Embryonic facial prominence (tissue), 1 donor: ENCODE measurements around the gene PSMB1.
"Not testable (repeated sequence)": the region's sequence is repeated elsewhere in the genome, so short reads cannot be mapped to it uniquely, and the experiment has no call there.

ENCODE experiments used
- DNase-seq: peaks from one replicate; pipeline ENCODE4 v3.0.0-alpha.2; 2016; ENCODE audit errors: extremely low spot score

Gene PSMB1

DNA sequence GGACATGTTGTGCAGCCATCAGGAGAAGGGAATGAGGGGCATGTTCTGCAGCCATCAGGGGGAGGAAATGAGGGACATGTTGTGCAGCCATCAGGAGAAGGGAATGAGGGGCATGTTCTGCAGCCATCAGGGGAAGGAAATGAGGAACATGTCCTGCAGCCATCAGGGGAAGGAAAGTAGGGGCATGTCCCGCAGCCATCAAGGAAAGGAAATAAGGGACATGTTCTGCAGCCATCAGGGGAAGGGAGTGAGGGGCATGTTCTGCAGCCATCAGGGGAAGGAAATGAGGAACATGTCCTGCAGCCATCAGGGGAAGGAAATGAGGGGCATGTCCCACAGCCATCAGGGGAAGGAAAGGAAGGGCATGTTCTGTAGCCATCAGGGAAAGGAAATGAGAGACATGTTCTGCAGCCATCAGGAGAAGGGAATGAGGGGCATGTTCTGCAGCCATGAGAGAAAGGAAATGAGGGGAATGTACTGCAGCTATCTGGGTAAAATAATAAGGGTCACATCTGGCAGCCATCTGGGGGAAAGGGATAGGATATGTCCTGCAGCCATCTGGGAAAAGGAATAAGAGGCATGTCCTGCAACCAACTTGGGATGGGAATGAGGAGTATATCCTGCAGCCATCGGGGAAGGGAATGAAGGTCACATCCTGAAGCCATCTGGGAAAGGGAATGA is 50.2 kb downstream of the PSMB1 start:
- not testable (repeated sequence) for DNase-seq

DNA sequence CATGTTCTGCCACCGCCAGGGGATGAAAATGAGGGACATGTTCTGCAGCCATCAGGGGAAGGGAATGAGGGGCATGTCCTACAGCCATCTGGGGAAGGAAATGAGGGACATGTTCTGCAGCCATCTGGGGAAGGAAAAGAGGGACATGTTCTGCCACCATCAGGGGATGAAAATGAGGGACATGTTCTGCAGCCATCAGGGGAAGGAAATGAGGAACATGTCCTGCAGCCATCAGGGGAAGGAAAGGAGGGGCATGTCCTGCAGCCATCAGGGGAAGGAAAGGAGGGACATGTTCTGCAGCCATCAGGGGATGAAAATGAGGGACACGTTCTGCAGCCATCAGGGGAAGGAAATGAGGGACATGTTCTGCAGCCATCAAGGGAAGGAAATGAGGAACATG is 50.8 kb downstream of the PSMB1 start:
- DNase-seq = not testable (repeated sequence)

DNA sequence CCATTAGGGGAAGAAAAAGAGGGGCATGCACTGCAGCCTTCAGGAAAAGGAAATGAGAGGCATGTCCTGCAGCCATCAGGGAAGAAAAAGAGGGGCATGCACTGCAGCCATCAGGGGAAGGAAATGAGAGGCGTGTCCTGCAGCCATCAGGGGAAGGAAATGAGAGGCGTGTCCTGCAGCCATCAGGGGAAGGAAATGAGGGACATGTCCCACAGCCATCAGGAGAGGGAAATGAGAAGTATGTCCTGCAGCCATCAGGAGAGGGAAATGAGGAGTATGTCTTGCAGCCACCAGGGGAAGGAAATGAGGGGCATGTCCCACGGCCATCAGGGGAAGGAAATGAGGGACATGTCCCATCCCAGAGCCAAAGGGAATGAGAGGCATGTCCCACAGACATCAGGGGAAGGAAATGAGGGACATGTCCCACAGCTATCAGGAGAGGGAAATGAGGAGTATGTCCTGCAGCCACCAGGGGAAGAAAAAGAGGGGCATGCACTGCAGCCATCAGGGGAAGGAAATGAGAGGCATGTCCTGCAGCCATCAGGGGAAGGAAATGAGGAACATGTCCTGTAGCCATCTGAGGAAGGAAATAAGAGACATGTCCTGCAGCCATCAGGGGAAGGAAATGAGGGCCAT is 52.0 kb downstream of the PSMB1 start:
- DNase-seq = no peak

DNA sequence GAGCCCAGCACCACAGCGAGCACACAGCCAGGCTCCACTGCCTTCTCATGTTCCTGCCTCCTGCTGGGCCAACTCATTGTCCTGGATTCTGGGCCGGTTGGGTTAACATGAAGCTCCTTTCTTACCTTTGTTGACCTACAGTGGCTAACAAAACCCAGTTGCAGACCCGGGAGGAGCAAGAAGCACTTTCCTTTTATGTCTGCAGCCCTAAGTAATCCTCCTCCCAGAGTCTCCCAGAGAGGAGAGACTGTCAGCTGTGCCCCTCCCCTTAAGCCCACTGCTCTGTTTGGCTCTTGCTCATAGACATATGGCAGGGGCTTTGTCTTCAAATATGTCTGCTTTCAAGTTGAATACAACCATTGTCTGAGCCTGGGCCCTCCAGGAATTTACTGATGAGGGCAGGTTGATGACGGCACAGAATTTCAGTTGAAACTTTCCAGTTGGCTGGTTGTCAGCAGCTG is 55.2 kb downstream of the PSMB1 start:
- DNase-seq = no peak

DNA sequence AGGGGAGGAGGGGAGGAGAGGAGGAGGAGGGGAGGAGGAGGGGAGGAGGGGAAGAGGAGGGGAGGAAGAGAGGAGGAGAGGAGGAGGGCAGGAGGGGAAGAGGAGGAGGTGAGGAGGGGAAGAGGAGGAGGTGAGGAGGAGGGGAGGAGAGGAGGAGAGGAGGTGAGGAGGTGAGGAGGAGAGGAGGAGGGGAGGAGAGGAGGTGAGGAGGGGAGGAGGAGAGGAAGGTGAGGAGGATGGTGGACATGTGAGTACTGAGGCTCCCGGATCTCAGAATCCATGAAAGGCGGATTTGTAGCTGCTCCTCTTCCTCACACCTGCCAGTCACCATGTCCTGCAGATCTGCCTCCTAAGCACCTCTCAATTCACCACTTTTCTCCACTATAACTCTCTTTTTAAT is 59.8 kb downstream of the PSMB1 start:
- no peak for DNase-seq

DNA sequence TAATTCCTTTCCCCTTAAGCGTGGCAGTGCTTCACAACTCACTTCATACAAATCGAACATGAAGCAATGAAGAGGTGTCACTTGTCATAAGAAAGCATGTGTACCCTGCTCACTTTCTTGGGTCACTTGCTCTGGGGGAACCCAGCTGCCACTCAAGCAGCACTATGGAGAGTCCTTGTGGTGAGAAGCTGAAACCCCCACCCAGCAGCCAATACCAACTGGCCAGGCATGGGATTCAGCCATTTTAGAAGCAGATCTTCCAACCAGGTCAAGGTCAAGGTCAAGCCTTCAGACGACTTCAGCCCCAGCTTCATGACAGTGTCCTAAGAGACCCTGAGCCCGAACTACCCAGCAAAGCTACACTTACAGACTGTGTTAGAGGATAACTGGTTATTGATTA is 62.8 kb downstream of the PSMB1 start:
- no peak for DNase-seq

DNA sequence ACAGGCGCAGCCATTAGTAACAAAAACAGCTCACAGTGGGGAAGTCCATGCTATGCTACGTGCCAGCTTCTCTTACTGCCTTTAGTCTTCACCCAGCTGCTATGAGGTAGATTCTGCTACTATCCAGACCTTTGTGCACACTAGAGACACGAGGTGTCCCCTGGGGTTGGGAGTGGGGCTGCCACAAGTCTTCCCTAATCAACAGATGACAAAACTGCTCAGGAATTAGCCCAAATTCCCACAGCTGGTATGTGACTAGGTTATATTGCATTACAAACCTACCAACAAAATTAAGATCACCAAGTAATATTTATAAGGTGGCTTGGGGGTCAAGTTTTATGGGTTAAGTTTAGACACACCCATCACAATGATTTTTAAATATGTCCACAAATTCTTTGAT is 63.3 kb downstream of the PSMB1 start:
- no peak for DNase-seq

DNA sequence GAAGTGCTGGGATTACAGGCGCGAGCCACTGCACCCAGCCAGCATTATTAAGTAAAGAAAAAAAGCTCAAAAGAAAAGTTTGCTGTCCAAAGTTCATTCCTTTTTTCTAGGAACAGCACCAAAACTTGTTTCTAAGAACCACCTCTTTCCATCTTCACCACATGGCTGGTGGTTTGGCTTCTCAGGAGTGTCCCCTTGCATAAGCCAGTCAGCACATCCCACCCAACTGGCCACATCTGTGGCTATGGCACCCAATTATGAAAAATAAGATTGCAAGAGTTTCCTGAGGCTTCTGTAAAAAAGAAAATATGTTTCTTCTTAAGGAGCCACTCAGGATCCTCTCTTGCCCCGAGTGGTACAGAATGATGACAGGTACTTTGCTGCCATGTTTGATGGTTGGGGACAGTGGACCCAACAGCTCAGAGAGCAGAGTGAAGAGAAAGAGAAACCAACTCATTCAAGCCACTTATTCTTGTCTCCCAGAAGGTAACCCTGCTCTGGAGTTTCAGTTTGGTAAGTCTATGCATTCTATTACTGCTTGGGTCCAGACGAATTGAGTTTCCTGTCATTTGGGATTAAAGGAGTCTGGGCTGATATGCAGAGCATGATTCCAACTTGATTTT is 65.3 kb downstream of the PSMB1 start:
- DNase-seq = no peak

DNA sequence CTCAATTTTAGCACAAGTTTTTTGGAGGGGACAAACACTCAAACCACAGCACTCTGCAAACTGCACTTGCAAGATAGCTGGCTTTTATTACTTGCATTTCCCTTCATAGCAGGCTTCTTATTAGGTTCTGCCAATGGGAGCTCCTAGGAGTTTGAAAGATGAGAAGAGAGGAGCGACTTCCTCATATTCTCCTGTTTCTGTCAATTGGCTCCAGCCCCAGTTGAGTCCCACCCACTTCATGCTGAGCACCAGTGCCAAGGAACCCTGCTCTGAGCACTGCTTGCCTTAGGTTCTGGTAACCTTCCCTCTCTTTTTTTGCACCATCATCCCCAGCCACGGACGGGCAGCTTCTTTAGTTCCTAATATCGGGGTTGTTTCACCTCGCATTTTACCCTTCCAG is 67.9 kb downstream of the PSMB1 start:
- peak; percentile 73 for DNase-seq
